Measurements from ENCODE around the gene PRELP.

PRELP gene

GRCh38 chr1:203478986-203479385, 3.4 kb downstream of the PRELP start:
- H3K36me3 ChIP-seq (replicated peaks; ENCODE audit: low read depth, low read length) = no peaks in the 10 kb centered on the region
- no peak overlapping the region for H2AFZ ChIP-seq (ENCODE audit: low read depth, low read length)
- no peak for TF ChIP-seq EZH2phosphoT487 (IDR thresholded peaks at IDR 0.05; ENCODE audit: low read depth)
- no peak for TF ChIP-seq CTCF (IDR thresholded peaks at IDR 0.05; ENCODE audit: low read depth, low read length)
- H3K9me3 ChIP-seq (ENCODE audit: insufficient read depth, low read length) = no peaks in the 10 kb centered on the region
- no peaks in the 10 kb centered on the region for H4K20me1 ChIP-seq (ENCODE audit: insufficient read depth, low read length)
- peaks cover 16% of the 10 kb centered on the region for H3K4me1 ChIP-seq (ENCODE audit: low read length)
- H3K9ac ChIP-seq (ENCODE audit: low read length) = no peak overlapping the region
- H3K27me3 ChIP-seq (ENCODE audit: low read depth, low read length) = peaks cover 22% of the 10 kb centered on the region
- no peak overlapping the region for H3K27ac ChIP-seq (ENCODE audit: low read length)
- H3K4me3 ChIP-seq (ENCODE audit: low read length) = no peak overlapping the region
- H3K4me2 ChIP-seq (ENCODE audit: low read length) = no peak overlapping the region
- H3K79me2 ChIP-seq (ENCODE audit: low read length) = no peaks in the 10 kb centered on the region

- TF ChIP-seq CTCF (IDR thresholded peaks at IDR 0.05; ENCODE audit: low read depth, low read length) (no peak), EZH2phosphoT487 (IDR thresholded peaks at IDR 0.05; ENCODE audit: low read depth) (no peak)
- Histone ChIP-seq H3K4me2 (ENCODE audit: low read length) (no peak overlapping the region), H3K9me3 (ENCODE audit: insufficient read depth, low read length) (no peaks in the 10 kb centered on the region), H3K27ac (ENCODE audit: low read length) (no peak overlapping the region), H3K36me3 (replicated peaks; ENCODE audit: low read depth, low read length) (no peaks in the 10 kb centered on the region), H3K4me1 (ENCODE audit: low read length) (peaks cover 16% of the 10 kb centered on the region), H3K79me2 (ENCODE audit: low read length) (no peaks in the 10 kb centered on the region), H4K20me1 (ENCODE audit: insufficient read depth, low read length) (no peaks in the 10 kb centered on the region), H2AFZ (ENCODE audit: low read depth, low read length) (no peak overlapping the region), H3K4me3 (ENCODE audit: low read length) (no peak overlapping the region), H3K27me3 (ENCODE audit: low read depth, low read length) (peaks cover 22% of the 10 kb centered on the region), H3K9ac (ENCODE audit: low read length) (no peak overlapping the region)
These were observed 4.0 kb downstream of the PRELP start for GRCh38 chr1:203479646-203480045.

GRCh38 chr1:203480084-203480483, 4.5 kb downstream of the PRELP start:
- Histone ChIP-seq H3K36me3 (replicated peaks; ENCODE audit: low read depth, low read length) (no peaks in the 10 kb centered on the region), H3K27ac (ENCODE audit: low read length) (no peak overlapping the region), H3K79me2 (ENCODE audit: low read length) (no peaks in the 10 kb centered on the region), H3K9ac (ENCODE audit: low read length) (no peak overlapping the region), H3K4me1 (ENCODE audit: low read length) (peaks cover 16% of the 10 kb centered on the region), H4K20me1 (ENCODE audit: insufficient read depth, low read length) (no peaks in the 10 kb centered on the region), H3K9me3 (ENCODE audit: insufficient read depth, low read length) (no peaks in the 10 kb centered on the region), H3K4me2 (ENCODE audit: low read length) (no peak overlapping the region), H3K4me3 (ENCODE audit: low read length) (no peak overlapping the region), H3K27me3 (ENCODE audit: low read depth, low read length) (peaks cover 18% of the 10 kb centered on the region), H2AFZ (ENCODE audit: low read depth, low read length) (no peak overlapping the region)
- TF ChIP-seq EZH2phosphoT487 (IDR thresholded peaks at IDR 0.05; ENCODE audit: low read depth) = no peak
- TF ChIP-seq CTCF (IDR thresholded peaks at IDR 0.05; ENCODE audit: low read depth, low read length) = no peak

GRCh38 chr1:203480525-203481084, 5.0 kb downstream of the PRELP start:
- Histone ChIP-seq H3K9ac (ENCODE audit: low read length) (no peak overlapping the region), H3K27ac (ENCODE audit: low read length) (no peak overlapping the region)

More at GRCh38 chr1:203480525-203481084, 5.0 kb downstream of the PRELP start:
- no peaks in the 10 kb centered on the region for H3K9me3 ChIP-seq (ENCODE audit: insufficient read depth, low read length)
- no peak overlapping the region for H2AFZ ChIP-seq (ENCODE audit: low read depth, low read length)
- H3K4me2 ChIP-seq (ENCODE audit: low read length) = no peak overlapping the region
- peaks cover 16% of the 10 kb centered on the region for H3K4me1 ChIP-seq (ENCODE audit: low read length)
- peaks cover 15% of the 10 kb centered on the region for H3K27me3 ChIP-seq (ENCODE audit: low read depth, low read length)
- no peak overlapping the region for H3K4me3 ChIP-seq (ENCODE audit: low read length)
- no peaks in the 10 kb centered on the region for H3K79me2 ChIP-seq (ENCODE audit: low read length)
- H3K36me3 ChIP-seq (replicated peaks; ENCODE audit: low read depth, low read length) = no peaks in the 10 kb centered on the region
- TF ChIP-seq CTCF (IDR thresholded peaks at IDR 0.05; ENCODE audit: low read depth, low read length) = no peak
- TF ChIP-seq EZH2phosphoT487 (IDR thresholded peaks at IDR 0.05; ENCODE audit: low read depth) = no peak
- no peaks in the 10 kb centered on the region for H4K20me1 ChIP-seq (ENCODE audit: insufficient read depth, low read length)

All from OCI-LY3 (cell line).